Ramos (cell line): ENCODE data around the gene CD59.

Experiments used
- in situ Hi-C: fragments of 300-500 bp; cut with MboI; formaldehyde crosslinking; loops from one replicate; pipeline ENCODE4 v1.14.3; 2022; ENCODE audit warnings: low sequenced_read_pairs; ENCODE audit not compliant: unreplicated experiment

The CD59 gene, protein sequence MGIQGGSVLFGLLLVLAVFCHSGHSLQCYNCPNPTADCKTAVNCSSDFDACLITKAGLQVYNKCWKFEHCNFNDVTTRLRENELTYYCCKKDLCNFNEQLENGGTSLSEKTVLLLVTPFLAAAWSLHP

DNA sequence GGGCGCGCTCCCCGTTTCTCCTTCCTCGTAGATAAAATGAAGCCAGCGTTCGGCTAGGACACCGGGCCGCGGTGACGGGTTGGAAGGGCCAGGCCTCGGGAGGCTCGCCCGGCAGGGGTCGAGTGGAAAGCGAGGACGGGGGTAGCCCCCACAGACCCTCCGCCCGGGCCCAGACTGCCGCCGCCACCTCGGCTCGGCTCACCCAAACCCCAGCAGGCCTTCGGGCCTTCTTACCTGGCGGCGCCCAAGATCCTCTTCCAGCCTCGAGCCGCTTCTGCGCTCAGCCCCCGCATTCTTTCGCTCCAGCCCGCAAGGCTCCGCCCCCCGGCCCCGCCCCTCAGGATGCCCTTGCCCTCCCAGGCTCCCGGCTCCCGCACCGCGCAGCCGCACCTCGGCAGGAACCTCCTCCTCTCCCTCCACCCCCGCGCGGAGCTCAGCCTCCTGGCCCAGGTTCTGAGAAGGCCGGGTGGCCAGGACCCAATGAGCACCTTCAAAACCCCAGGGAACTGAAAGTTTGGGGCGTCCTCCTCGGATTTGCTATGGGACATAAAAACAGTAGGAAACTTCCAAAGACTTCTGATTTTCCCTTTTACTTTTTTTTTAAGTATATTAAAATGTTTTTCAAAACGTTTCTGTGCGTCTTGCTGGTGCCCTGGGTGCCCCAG lies at the start of gene CD59:
Gene CD59 (minus strand): TSS at position 276 of the 665 bp plus-strand sequence. CDS start 13,978 bp downstream, outside the sequence.
- in situ Hi-C loops: no loop called here

- in situ Hi-C loops: no loop called here
These were observed 49.4 kb upstream of the CD59 start for GRCh38 chr11:33785609-33786008.

DNA sequence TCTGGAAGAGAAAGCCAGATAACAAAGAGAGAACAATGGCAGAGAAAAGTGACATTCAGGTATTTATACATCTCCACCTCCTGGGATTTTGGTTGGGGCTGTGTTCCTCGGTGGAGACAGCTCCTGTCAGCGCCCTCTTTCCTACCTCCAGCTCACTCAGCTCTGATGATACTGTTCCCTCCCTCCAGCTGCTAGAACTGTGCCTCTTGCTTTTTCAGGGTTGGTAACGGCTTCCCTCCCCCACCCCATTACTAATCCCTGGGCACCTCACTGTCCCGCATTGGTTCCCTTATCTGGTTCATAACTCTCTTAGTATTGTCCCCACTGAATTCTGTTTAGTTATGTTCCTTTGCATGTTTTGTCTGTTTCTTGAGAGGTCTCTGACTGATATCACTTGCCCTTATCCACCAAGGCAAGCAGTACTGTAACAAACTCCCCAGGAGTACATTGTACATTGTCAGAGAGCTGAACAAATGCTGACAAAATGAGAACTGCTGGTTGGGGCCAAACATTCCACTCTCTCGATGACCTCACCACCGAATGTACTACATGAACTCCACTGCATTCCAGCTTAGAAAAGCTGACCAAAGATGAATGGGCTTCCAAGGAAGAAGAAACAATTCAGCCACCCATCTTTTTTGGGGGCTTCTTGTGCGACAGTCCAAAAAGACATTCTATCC lies 43.8 kb upstream of the CD59 start:
- in situ Hi-C loops: no loop called here

DNA sequence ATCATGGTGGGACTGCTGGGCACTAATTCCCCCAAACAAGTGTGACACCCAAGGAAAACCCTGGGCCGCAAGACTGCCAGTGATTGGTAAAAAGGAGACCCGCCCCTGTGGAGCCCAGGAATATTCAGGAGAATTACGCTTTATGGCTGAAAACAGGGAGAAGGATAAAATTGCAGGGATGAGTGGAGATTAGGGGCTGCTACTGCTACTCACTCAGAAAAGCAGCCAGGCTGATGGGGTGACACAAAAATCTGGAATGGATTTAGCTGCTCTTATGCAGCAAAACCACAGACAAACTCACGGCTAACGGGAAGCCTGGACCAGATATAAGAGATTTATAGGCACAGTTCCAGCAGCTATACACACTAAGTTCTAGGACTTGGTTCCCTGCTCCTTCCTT lies 42.5 kb upstream of the CD59 start:
- in situ Hi-C loops: no loop called here

GRCh38 chr11:33777906-33778305 lies 41.7 kb upstream of the CD59 start:
- in situ Hi-C loops: no loop called here

- in situ Hi-C loops: no loop called here
These were observed 39.7 kb upstream of the CD59 start for GRCh38 chr11:33775832-33776470.

DNA sequence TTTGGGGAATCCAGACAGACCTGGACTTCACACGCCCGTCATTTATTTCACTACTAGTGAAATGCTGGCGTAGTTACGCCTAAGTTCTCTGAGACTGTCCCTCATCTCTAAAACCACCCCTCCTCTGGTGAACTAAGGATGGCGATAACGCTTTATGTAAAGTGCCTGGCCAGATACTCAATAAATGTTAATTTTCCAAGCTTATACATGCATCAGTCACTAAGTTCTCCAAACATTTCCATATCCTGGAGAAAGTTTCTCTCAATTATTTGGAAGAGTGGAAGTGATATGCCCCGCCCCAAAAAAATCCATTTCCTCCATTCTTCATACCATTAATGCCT lies 39.2 kb upstream of the CD59 start:
- in situ Hi-C loops: no loop called here

DNA sequence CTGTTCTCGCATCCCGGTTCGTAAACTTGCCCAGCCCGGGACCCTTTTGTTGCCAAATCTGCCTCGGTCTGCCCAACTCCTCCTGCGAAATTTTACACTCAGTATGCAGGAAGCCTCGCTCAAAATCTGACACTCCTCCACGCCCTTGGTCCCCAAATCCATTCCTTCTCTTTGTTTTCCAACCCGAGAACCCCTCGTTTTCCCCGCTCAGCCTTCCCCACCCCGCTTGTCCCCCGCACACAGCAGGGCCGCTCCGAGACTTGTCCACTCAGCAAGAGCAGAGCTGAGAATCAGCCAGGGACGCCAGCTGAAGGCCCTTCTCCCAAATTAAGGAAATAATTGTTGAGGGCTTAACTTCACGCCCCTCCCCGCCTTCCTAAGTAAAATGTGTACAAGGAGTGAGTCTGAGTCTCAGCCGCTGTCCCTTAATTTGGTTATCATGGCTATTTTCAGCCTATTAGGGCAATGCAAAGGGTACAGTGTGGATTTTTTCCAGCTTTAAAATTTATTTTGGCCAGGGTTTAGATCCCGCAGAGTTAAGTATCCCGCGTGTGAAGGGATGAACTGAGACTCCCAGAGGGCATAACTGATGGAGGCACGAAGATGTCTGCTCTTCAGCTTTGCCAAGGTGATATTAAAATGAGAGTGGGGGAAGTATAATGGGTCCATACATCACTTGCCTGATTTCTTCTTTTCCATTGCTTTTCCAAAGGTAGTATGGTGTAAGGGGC lies 38.7 kb upstream of the CD59 start:
- in situ Hi-C loops: no loop called here

- in situ Hi-C loops: no loop called here
These were observed 37.9 kb upstream of the CD59 start, which contains the start of gene FBXO3 for GRCh38 chr11:33773987-33774735. FBXO3 (minus strand) TSS chr11:33774520; CDS start chr11:33774497, 23 bp downstream.

DNA sequence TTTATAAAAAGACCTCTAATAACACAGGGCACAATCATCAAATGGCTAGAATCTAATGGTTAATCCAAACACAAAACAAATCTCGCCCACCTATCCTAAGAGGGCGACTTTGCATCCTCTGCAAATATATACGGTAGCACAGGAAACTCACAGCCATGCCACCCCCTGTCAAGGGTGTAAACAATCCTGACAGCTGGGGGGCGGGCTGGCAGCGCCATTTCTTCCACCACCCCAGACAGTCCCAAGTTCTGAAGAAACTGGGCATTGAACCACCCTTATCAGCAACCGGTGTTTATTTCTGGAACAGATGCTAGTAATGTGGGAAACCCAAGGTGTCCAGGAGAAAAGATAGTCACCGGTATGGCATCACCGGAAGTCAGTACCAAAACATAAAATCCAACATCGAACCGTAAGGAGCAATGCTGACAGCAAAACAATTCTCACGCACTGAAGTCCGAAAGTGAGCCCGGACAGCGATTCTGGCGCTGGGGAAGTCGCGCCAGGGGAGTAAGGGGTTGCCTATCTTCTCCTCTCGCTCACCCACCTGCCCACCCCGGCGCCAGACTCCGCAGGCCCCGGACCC lies 37.3 kb upstream of the CD59 start:
- in situ Hi-C loops: no loop called here

GRCh38 chr11:33772870-33773269 lies 36.6 kb upstream of the CD59 start:
- in situ Hi-C loops: no loop called here

- in situ Hi-C loops: no loop called here
These were observed 36.1 kb upstream of the CD59 start for GRCh38 chr11:33772300-33772699.

DNA sequence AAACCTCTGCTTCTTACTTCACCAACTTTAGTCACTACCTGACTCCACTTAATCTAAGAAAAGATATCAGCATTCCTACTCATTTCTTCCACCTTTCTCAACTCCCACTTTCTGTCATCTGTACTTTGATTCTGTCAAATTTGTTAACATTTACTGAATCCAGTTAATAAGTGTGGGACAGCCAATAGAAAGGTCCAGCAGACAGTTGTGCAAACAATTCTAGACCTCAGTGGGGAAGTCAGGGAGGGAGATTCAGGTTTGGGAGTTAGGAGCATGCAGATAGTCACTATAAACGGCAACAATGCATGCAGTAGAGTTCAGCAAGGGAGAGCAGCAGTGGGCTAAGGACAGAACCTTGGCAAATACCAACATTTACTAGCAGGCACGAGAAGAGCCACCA lies 34.0 kb upstream of the CD59 start:
- in situ Hi-C loops: no loop called here

DNA sequence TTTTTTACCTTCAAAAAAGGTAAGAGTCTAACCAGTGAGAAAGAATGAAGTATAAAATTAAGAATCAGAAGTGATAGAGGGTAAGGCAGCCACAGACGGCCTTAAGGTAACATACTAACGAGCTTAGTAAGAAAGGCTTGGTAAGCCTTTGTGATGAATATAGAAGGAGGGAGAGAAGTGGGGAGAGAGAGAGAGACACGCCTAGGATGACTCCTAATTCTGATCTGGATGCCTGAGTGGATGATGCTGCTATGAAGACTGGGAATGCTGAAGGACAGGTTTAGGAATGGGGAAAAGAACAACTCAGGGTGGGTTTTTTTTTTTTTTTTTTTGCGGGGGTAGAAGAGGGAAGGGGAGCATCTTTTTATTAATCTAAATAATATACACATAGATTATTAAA lies 33.3 kb upstream of the CD59 start:
- in situ Hi-C loops: no loop called here

DNA sequence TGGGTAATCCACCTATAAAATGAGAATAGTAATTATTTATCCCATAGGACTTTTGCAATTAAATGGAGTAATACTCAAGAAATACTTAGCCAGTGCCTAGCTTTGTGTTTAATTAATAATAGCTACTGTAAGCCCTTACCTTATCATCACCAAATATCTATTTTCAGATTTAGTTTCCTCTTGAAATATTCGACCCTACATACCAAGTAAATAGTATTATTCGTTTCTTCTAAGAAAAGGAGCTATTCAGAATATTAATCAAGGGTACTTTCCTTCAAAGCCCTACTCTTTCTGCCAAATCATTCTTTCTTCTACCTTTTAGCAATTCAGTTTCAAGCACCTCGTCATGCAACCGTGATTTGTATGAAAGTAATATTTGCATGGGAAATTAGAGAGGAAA lies 31.4 kb upstream of the CD59 start:
- in situ Hi-C loops: no loop called here

DNA sequence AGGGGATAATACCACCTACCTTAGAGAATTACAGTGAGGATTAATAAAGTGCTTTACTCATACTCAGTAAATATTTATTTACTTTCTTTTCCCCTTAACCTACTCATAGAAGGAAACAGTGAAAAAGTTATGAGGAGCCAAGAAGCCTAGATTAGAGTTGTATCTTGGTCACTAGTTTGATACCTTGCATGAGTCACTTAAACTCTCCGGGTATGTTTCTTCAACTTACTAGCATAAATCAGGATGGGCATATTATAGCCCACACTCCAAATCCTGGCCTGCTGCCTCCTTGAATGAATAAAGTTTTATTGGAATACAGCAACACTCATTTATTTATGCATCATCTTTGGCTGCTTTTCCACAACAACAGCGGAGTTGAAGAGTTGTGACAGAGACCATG lies 29.9 kb upstream of the CD59 start:
- in situ Hi-C loops: no loop called here

DNA sequence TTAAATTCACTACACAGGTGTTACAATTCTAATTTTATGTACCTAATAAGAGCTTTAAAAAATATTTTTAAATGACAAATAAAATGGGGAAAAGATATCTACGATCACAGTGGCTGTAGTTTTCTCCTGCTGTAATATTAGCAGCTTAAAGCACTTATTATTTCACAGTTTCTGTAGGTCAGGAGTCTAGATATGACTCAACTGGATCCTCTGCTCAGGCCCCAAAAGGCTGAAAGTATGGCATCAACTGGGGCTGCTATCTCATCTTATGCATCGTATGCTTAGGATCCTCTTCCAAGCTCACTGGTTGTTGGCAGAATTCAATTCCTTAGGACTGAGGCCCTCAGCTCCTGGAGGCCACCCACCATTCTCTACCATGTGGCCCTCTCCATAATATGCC lies 25.2 kb upstream of the CD59 start:
- in situ Hi-C loops: no loop called here

DNA sequence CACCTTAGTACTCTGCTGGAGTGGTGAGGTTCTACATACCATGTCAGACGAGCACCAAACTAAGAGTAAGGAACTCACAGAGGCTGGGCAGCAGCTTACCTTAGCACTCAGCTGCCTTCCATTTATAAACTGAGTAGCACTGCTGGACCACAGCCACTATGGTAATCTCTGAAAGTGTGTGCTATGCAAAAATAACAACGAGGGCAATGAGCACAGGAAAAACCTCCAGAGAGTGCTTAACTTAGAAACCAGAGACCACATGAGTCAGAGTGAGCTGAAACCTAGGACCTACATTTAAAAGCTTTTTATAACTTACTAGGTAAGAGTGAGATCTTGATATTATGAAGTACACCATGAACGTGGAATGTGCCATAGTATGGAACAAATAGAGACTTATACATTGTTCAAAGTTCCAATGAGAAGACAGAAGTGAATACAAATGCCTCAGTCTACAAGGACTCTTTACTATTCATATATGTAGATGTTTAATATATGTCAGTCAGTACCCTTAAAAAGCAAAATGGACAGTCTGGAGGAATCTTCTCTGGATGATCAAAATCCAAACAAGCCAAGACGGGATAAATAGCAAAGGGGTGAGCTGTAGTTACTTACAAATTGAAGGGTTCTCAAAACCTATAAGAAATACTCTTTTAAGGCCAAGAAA lies 17.2 kb upstream of the CD59 start:
- in situ Hi-C loops: no loop called here

GRCh38 chr11:33751878-33752277 lies 15.7 kb upstream of the CD59 start:
- in situ Hi-C loops: no loop called here
